A549 (cell line): Measurements from ENCODE around the gene SLC16A4.

ENCODE experiments used
- CHD2 ChIP-seq: fragments of 150-350 bp; IDR thresholded peaks from 2 replicates; pipeline ENCODE4 v1.6.1; 2014; ENCODE audit warnings: low read length; ENCODE audit not compliant: partially characterized antibody
- CHD4 ChIP-seq: fragments of 200-600 bp; sonication (generic); IDR thresholded peaks from 2 replicates; pipeline ENCODE4 v1.6.1; 2016; ENCODE audit warnings: antibody characterized with exemption, mild to moderate bottlenecking, borderline replicate concordance
- EP300 ChIP-seq, 2 experiments: fragments of >200 bp; sonication (Bioruptor Twin); formaldehyde crosslinking; IDR thresholded peaks; 2 replicates in 1 of 2; 3 replicates in 1 of 2; pipeline ENCODE4 v1.6.1; 2016 to 2017
- JUN ChIP-seq, 2 experiments: fragments of >200 bp; sonication (Bioruptor Twin); formaldehyde crosslinking; IDR thresholded peaks; 2 replicates in 1 of 2; 3 replicates in 1 of 2; pipeline ENCODE4 v1.6.1; 2016 to 2017
- JUNB ChIP-seq: fragments of >200 bp; sonication (Bioruptor Twin); formaldehyde crosslinking; IDR thresholded peaks from 2 replicates; pipeline ENCODE4 v1.6.1; 2016
- KDM1A ChIP-seq: fragments of 200-600 bp; sonication (generic); IDR thresholded peaks from 2 replicates; pipeline ENCODE4 v1.6.1; 2016; ENCODE audit warnings: low read depth, mild to moderate bottlenecking
- MAFK ChIP-seq: fragments of 450-650 bp; IDR thresholded peaks from 2 replicates; pipeline ENCODE4 v1.6.1; 2014; ENCODE audit not compliant: partially characterized antibody
- MAZ ChIP-seq: fragments of 150-350 bp; IDR thresholded peaks from 2 replicates; pipeline ENCODE4 v1.6.1; 2014; ENCODE audit warnings: antibody characterized with exemption, low read depth, low read length, borderline replicate concordance
- NFE2L2 ChIP-seq: fragments of 150-350 bp; conservative IDR thresholded peaks from 2 replicates; pipeline ENCODE4 v1.6.1; 2014; ENCODE audit warnings: low read length
- POLR2A ChIP-seq: IDR thresholded peaks from 2 replicates; pipeline ENCODE4 v1.6.1; 2012; ENCODE audit warnings: mild to moderate bottlenecking, low read length
- RAD21 ChIP-seq, 2 experiments: fragments of >200 bp in 1 of 2; sonication (Bioruptor Twin) in 1 of 2; formaldehyde crosslinking in 1 of 2; IDR thresholded peaks in 1 of 2; conservative IDR thresholded peaks in 1 of 2; 2 replicates in 1 of 2; 3 replicates in 1 of 2; pipeline ENCODE4 v1.6.1; 2012 to 2018; ENCODE audit warnings: inconsistent platforms in 1 of 2
- TF ChIP-seq, protein P1 (sequence below): fragments of >200 bp; sonication (Bioruptor Twin); formaldehyde crosslinking; IDR thresholded peaks from 3 replicates; pipeline ENCODE4 v1.5.1; 2016
- TF ChIP-seq, protein P2 (sequence below): IDR thresholded peaks from 2 replicates; pipeline ENCODE4 v1.6.1; 2012

DNA sequence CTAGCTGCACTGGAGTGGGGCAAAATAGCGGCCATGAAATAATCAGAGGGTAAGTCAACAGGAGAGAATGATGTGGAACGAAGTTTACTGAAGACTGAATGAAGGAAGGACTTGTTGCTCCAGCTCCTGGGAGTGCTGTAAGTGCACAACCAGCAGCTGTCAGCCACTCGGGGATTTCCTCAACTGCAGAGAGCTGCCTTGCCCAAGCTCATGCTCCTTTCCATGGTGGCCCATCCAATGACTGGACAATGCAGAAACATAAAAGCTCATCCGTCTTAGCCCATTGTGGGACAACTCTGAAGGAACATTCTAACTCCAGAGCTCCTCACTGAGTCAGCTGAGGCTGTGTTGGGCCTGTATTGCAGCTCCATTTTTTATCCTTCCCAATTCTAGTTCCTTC lies 72.8 kb downstream of the SLC16A4 start:
- TF ChIP-seq, protein P1, sequence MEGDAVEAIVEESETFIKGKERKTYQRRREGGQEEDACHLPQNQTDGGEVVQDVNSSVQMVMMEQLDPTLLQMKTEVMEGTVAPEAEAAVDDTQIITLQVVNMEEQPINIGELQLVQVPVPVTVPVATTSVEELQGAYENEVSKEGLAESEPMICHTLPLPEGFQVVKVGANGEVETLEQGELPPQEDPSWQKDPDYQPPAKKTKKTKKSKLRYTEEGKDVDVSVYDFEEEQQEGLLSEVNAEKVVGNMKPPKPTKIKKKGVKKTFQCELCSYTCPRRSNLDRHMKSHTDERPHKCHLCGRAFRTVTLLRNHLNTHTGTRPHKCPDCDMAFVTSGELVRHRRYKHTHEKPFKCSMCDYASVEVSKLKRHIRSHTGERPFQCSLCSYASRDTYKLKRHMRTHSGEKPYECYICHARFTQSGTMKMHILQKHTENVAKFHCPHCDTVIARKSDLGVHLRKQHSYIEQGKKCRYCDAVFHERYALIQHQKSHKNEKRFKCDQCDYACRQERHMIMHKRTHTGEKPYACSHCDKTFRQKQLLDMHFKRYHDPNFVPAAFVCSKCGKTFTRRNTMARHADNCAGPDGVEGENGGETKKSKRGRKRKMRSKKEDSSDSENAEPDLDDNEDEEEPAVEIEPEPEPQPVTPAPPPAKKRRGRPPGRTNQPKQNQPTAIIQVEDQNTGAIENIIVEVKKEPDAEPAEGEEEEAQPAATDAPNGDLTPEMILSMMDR, result no peak
- no peak for TF ChIP-seq MAFK
- TF ChIP-seq NFE2L2, result no peak
- TF ChIP-seq, protein P2, sequence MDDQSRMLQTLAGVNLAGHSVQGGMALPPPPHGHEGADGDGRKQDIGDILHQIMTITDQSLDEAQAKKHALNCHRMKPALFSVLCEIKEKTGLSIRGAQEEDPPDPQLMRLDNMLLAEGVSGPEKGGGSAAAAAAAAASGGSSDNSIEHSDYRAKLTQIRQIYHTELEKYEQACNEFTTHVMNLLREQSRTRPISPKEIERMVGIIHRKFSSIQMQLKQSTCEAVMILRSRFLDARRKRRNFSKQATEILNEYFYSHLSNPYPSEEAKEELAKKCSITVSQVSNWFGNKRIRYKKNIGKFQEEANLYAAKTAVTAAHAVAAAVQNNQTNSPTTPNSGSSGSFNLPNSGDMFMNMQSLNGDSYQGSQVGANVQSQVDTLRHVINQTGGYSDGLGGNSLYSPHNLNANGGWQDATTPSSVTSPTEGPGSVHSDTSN, result no peak
- no peak for TF ChIP-seq JUN (IDR thresholded peaks at IDR 0.05)
- TF ChIP-seq CHD2, result no peak
- TF ChIP-seq RAD21 (conservative IDR thresholded peaks at IDR 0.05 in 1 of 2, IDR thresholded peaks at IDR 0.05 in 1 of 2), result no peak
- no peak for TF ChIP-seq POLR2A
- no peak for TF ChIP-seq MAZ
- no peak for TF ChIP-seq EP300 (IDR thresholded peaks at IDR 0.05)
- no peak for TF ChIP-seq JUNB
- TF ChIP-seq KDM1A, result no peak
- TF ChIP-seq CHD4, result no peak
